ENCODE measurements around the gene NRSN2. TPM values are rescaled to one million over a fixed set of nuclear protein-coding genes. Genes with fewer than 3 reads are reported as not detected.

The NRSN2 gene
- total and polyA plus RNA-seq, 2 experiments from 2014 or later, result 111 to 170 TPM

DNA sequence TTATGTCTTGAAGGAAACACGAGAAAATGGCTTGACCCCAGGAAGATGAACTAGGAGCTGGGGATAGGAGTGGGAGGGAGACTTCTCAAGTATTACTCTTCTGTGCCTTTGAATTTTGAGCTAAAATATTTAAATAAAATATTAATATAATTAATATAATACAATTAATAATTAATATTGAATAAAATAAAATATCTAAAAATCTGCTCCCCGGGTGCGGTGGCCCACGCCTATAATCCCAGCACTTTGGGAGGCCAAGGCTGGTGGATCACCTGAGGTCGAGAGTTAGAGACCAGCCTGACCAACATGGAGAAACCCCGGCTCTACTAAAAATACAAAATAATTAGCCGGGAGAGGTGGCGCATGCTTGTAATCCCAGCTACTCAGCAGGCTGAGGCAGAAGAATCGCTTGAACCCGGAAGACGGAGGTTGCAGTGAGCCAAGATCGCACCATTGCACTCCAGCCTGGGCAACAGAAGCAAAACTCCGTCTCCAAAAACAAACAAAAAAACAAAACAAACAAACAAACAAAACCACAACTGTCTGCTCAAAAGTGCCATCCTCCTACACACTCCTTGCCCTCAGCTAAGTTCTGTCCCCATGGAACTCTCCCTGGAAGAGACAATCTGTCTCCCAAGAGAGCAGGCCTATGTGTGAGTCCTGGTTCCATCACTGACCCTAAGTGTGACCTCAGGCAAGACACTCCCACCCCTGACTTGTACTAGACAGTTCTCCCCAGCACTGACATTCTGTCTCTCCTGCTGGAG is 20.0 kb downstream of the NRSN2 start:
- no peak overlapping the region for H3K27ac ChIP-seq
- H3K27me3 ChIP-seq, result no peaks in the 10 kb centered on the region
- TF ChIP-seq, protein P1, sequence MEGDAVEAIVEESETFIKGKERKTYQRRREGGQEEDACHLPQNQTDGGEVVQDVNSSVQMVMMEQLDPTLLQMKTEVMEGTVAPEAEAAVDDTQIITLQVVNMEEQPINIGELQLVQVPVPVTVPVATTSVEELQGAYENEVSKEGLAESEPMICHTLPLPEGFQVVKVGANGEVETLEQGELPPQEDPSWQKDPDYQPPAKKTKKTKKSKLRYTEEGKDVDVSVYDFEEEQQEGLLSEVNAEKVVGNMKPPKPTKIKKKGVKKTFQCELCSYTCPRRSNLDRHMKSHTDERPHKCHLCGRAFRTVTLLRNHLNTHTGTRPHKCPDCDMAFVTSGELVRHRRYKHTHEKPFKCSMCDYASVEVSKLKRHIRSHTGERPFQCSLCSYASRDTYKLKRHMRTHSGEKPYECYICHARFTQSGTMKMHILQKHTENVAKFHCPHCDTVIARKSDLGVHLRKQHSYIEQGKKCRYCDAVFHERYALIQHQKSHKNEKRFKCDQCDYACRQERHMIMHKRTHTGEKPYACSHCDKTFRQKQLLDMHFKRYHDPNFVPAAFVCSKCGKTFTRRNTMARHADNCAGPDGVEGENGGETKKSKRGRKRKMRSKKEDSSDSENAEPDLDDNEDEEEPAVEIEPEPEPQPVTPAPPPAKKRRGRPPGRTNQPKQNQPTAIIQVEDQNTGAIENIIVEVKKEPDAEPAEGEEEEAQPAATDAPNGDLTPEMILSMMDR (IDR thresholded peaks at IDR 0.05; ENCODE audit: low read depth, low read length), result no peak
- H3K9me3 ChIP-seq (ENCODE audit: low read depth), result no peaks in the 10 kb centered on the region
- H3K4me3 ChIP-seq, result no peak overlapping the region
- no peaks in the 10 kb centered on the region for H3K4me1 ChIP-seq (ENCODE audit: low read depth)
- DNase-seq (ENCODE audit: low read depth in 1 of 2, low spot score in 1 of 2), result no peak
- no peaks in the 10 kb centered on the region for H3K36me3 ChIP-seq

DNA sequence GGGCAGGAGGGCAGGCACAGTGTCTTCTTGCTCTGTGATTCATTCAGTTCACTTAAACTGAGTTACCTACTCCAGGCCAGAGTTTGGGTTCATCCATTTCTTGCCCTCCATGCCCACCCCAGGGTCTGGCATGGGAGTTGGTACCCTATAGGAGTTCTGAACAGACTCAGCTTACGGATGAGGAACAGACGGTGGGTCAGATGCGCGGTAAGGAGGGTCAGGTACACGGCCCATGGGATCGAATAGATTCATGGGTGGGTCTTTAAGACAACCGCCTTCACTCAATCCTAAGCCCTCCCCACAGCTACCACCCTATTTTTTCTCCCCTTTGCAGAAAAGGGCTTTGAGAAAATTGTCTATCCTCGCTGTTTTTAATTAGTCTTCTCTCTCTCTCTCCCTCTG is 20.6 kb downstream of the NRSN2 start:
- Histone ChIP-seq H3K9me3 (ENCODE audit: low read depth) (no peaks in the 10 kb centered on the region), H3K4me1 (ENCODE audit: low read depth) (no peaks in the 10 kb centered on the region), H3K36me3 (no peaks in the 10 kb centered on the region), H3K27me3 (no peaks in the 10 kb centered on the region), H3K4me3 (no peak overlapping the region), H3K27ac (no peak overlapping the region)
- DNase-seq (ENCODE audit: low read depth in 1 of 2, low spot score in 1 of 2), result no peak
- TF ChIP-seq, protein P1 (IDR thresholded peaks at IDR 0.05; ENCODE audit: low read depth, low read length), result no peak

DNA sequence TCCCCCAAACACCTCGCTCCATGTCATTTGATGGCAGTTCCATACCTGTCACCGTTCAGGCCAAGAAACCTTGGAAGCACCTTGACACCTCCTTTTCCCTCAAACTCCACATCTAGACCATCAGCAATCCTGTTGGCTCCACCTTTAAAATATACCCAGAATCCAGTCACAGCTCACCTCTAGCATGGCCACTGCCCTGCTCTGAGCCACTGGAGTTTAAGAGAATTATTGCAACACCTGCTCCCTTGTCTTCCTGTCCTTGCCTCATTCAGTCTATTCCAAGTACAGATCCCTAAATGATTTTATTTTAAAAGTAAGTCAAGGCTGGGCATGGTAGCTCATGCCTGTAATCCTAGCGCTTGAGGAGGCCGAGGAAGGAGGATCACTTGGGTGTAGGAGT is 22.0 kb downstream of the NRSN2 start:
- H3K36me3 ChIP-seq, result no peaks in the 10 kb centered on the region
- H3K4me1 ChIP-seq (ENCODE audit: low read depth), result no peaks in the 10 kb centered on the region
- no peak overlapping the region for H3K4me3 ChIP-seq
- H3K27ac ChIP-seq, result no peak overlapping the region
- TF ChIP-seq, protein P1 (IDR thresholded peaks at IDR 0.05; ENCODE audit: low read depth, low read length), result no peak
- no peak for DNase-seq (ENCODE audit: low read depth in 1 of 2, low spot score in 1 of 2)
- H3K9me3 ChIP-seq (ENCODE audit: low read depth), result no peaks in the 10 kb centered on the region
- no peaks in the 10 kb centered on the region for H3K27me3 ChIP-seq

DNA sequence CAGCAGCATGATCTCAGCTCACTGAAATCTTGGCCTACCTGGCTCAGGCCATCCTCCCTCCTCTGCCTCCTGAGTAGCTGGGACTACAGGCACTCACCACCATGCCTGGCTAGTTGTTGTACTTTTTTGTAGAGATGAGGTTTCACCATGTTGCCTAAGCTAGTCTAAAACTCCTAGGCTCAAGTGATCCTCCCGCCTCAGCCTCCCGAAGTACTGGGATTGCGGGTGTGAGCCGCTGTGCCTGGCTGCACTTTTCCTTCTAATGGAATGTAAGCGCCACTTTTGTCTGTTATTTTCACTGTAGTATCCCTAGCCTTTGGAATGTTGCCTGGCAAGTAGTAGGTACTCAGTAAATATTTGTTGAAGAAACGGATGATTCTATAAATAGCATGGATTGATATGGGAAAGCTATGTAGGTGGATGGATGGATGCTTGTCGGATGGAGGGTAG is 23.3 kb downstream of the NRSN2 start:
- no peak for DNase-seq (ENCODE audit: low read depth in 1 of 2, low spot score in 1 of 2)
- no peaks in the 10 kb centered on the region for H3K36me3 ChIP-seq
- no peak overlapping the region for H3K4me3 ChIP-seq
- H3K4me1 ChIP-seq (ENCODE audit: low read depth), result no peaks in the 10 kb centered on the region
- no peaks in the 10 kb centered on the region for H3K9me3 ChIP-seq (ENCODE audit: low read depth)
- H3K27ac ChIP-seq, result no peak overlapping the region
- TF ChIP-seq, protein P1 (IDR thresholded peaks at IDR 0.05; ENCODE audit: low read depth, low read length), result no peak
- H3K27me3 ChIP-seq, result no peaks in the 10 kb centered on the region

DNA sequence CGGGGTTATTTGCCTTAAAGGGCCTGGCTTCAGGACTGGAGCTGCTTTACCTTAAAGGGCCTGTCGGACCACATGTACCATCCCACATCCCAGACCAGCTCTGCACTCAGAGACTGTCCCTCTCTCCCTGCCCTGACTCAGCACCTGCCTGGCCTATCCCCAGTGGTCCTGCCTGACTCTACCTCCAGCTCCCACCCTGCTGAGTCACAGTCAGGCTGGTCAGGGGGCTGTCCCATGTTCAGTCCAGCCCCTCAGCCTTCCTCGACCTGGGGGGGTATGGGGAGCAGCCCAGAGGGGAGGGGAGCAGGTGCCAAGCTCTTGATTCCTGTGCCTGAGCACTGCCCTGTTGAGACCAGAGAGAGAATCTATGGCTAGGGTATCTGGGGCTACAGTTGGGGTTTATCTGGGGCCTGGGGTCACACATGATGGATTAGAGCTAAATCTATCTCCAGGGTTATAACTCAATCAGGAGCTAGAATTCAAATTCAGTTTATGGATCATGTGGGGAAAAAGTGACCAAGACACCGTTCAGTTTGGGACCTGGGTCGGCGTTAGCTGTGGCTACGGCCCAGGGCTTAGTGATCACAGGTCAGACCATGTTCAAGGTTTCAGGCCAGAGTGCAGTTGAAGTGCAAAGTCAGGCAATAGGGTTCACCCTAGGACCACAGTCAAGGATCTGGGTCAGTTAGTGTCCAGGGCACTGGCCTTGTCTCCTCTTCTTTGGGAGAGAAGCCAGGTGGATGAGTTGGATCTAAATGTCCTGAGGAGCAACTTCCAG is 24.3 kb downstream of the NRSN2 start:
- no peaks in the 10 kb centered on the region for H3K9me3 ChIP-seq (ENCODE audit: low read depth)
- DNase-seq (ENCODE audit: low read depth in 1 of 2, low spot score in 1 of 2), result no peak
- H3K4me3 ChIP-seq, result no peak overlapping the region
- no peaks in the 10 kb centered on the region for H3K27me3 ChIP-seq
- no peaks in the 10 kb centered on the region for H3K36me3 ChIP-seq
- H3K4me1 ChIP-seq (ENCODE audit: low read depth), result no peaks in the 10 kb centered on the region
- no peak overlapping the region for H3K27ac ChIP-seq
- TF ChIP-seq, protein P1 (IDR thresholded peaks at IDR 0.05; ENCODE audit: low read depth, low read length), result no peak

Measured in cardiac muscle cell (in vitro differentiated cells and primary cell).